B cell (primary cell): ENCODE results near the gene RPTOR. TPM values are rescaled to one million over a fixed set of nuclear protein-coding genes. Genes with fewer than 3 reads are reported as not detected.
A peak's percentile ranks its signal among the peaks of the same experiment; 100 is the strongest.

Experiments used
- ATAC-seq: fragments of 200-7000 bp; cut with Tn5 transposase; one replicate; pipeline ENCODE4 v1.10.0; 2021; ENCODE audit warnings: low read depth, mild to moderate bottlenecking, moderate number of reproducible peaks, moderate library complexity
- CTCF ChIA-PET: fragments of 350-600 bp; sonication (Branson Sonifier 250); formaldehyde crosslinking; loops from one replicate; lab custom pipeline; 2021; ENCODE audit warnings: antibody characterized with exemption, inconsistent platforms; lab: Charles Lee
- POLR2A ChIA-PET: fragments of 350-600 bp; sonication (Branson Sonifier 250); formaldehyde crosslinking; loops from one replicate; lab custom pipeline; 2021; ENCODE audit warnings: antibody characterized with exemption; lab: Charles Lee
- DNase-seq: peaks from one replicate; pipeline ENCODE4 v3.0.0; 2013
- H2AFZ ChIP-seq: 2 replicates; pipeline ENCODE4 v1.6.1; 2012; ENCODE audit warnings: mild to moderate bottlenecking, low read depth, low read length; ENCODE audit not compliant: insufficient read depth, poor library complexity, severe bottlenecking
- H3K27ac ChIP-seq, 2 donors: 1 replicate in 1 of 2; 2 replicates in 1 of 2; pipeline ENCODE4 v1.5.1; 2012 to 2013; ENCODE audit warnings: low read length in 2 of 2, mild to moderate bottlenecking in 2 of 2, moderate library complexity in 1 of 2
- H3K27me3 ChIP-seq, 4 experiments: fragments of 200-600 bp in 1 of 4; sonication (generic) in 1 of 4; replicated peaks in 1 of 4; 1 replicate in 2 of 4; 2 replicates in 2 of 4; pipeline versions ENCODE4 v1.6.1 to v1.7.0; 2013 to 2016; ENCODE audit warnings: low read length in 3 of 4, mild to moderate bottlenecking in 2 of 4, mixed read lengths in 1 of 4, moderate library complexity in 1 of 4; ENCODE audit not compliant: insufficient read depth in 4 of 4, control insufficient read depth in 3 of 4; ENCODE audit errors: control extremely low read depth in 1 of 4
- H3K36me3 ChIP-seq, 2 experiments: replicated peaks in 1 of 2; 1 replicate in 1 of 2; 2 replicates in 1 of 2; pipeline versions ENCODE4 v1.6.1 to v1.7.1; 2013; ENCODE audit warnings: low read length in 1 of 2; ENCODE audit not compliant: insufficient read depth in 2 of 2, control insufficient read depth in 1 of 2; ENCODE audit errors: control extremely low read depth in 1 of 2, extremely low read depth in 1 of 2
- H3K4me1 ChIP-seq, 2 donors: fragments of 200-600 bp in 1 of 2; sonication (generic) in 1 of 2; 1 replicate in 1 of 2; 2 replicates in 1 of 2; pipeline versions ENCODE4 v1.5.1 to v1.6.1; 2013 to 2017; ENCODE audit warnings: low read length in 2 of 2; ENCODE audit not compliant: control insufficient read depth in 2 of 2, insufficient read depth in 2 of 2
- H3K4me2 ChIP-seq: replicated peaks from 2 replicates; pipeline ENCODE3; 2012; ENCODE audit warnings: mild to moderate bottlenecking, low read depth, low read length; ENCODE audit not compliant: poor library complexity, severe bottlenecking
- H3K4me3 ChIP-seq, 5 experiments: fragments of 200-600 bp in 1 of 5; sonication (generic) in 1 of 5; 1 replicate in 3 of 5; 2 replicates in 2 of 5; pipeline versions ENCODE4 v1.5.1 to v1.7.0; 2011 to 2016; ENCODE audit warnings: low read length in 4 of 5, mild to moderate bottlenecking in 4 of 5, low read depth in 2 of 5, control low read depth in 1 of 5, moderate library complexity in 1 of 5; ENCODE audit not compliant: insufficient read depth in 1 of 5; ENCODE audit errors: control extremely low read depth in 1 of 5, extremely low read depth in 1 of 5
- H3K79me2 ChIP-seq: fragments of 200-600 bp; sonication (generic); one replicate; pipeline ENCODE4 v1.6.0; 2016; ENCODE audit warnings: low read length; ENCODE audit not compliant: control insufficient read depth, insufficient read depth
- H3K9ac ChIP-seq: fragments of 200-600 bp; sonication (generic); 2 replicates; pipeline ENCODE4 v1.6.1; 2017; ENCODE audit warnings: mild to moderate bottlenecking, low read length, moderate library complexity
- H3K9me3 ChIP-seq, 3 donors: one replicate each; pipeline versions ENCODE4 v1.6.1 to v1.7.1; 2013; ENCODE audit warnings: low read length in 2 of 3; ENCODE audit not compliant: control insufficient read depth in 2 of 3, insufficient read depth in 1 of 3; ENCODE audit errors: control extremely low read depth in 1 of 3
- H4K20me1 ChIP-seq: 2 replicates; pipeline ENCODE4 v1.6.0; 2012; ENCODE audit warnings: mild to moderate bottlenecking, low read length; ENCODE audit not compliant: insufficient read depth, control insufficient read depth, poor library complexity, severe bottlenecking
- H3K27ac Mint-ChIP-seq: one replicate; pipeline ENCODE4 v1.8.0; 2021; ENCODE audit warnings: mixed read lengths
- H3K27me3 Mint-ChIP-seq: one replicate; pipeline ENCODE4 v1.8.0; 2021; ENCODE audit warnings: mixed read lengths
- H3K4me1 Mint-ChIP-seq: one replicate; pipeline ENCODE4 v1.8.0; 2021; ENCODE audit warnings: mixed read lengths
- H3K4me3 Mint-ChIP-seq: one replicate; pipeline ENCODE4 v1.8.0; 2021; ENCODE audit warnings: mixed read lengths
- H3K9me3 Mint-ChIP-seq: one replicate; pipeline ENCODE4 v1.8.0; 2022; ENCODE audit warnings: mixed read lengths; ENCODE audit not compliant: insufficient read depth
- CTCF ChIP-seq: fragments of 200-600 bp; IDR thresholded peaks from one replicate; pipeline ENCODE4 v1.8.0; 2022; ENCODE audit warnings: antibody characterized with exemption, mild to moderate bottlenecking
- EZH2 ChIP-seq: IDR thresholded peaks from 2 replicates; pipeline ENCODE4 v1.6.1; 2012; ENCODE audit warnings: borderline replicate concordance, low read depth, mild to moderate bottlenecking, moderate library complexity, low read length; ENCODE audit not compliant: insufficient read depth, poor library complexity, severe bottlenecking
- WGBS: methylation state at CpG from one replicate; pipeline ENCODE4 v1.1.5; 2013; ENCODE audit warnings: missing lambda C conversion rate; ENCODE audit not compliant: insufficient coverage; 5-methylcytosine and 5-hydroxymethylcytosine counted together
- intact Hi-C: fragments of 100-400 bp; cut with micrococcal nuclease; formaldehyde crosslinking; loops from one replicate; pipeline ENCODE4 v1.10.0; 2022
- polyA plus RNA-seq: library from polyadenylated mRNA; depleted of rRNA; stranded (reverse); fragments of >200 nt; gene quantifications from 2 replicates; pipeline ENCODE4 v1.2.3, GENCODE V29; 2012
- total RNA-seq, 2 donors: library from RNA; stranded (reverse); fragments of 120-200 nt in 1 of 2; gene quantifications; 1 replicate in 1 of 2; 2 replicates in 1 of 2; pipeline versions ENCODE4 v1.2.3 to v1.2.4, GENCODE V29; 2013 to 2022

The RPTOR gene
- total and polyA plus RNA-seq, 2 donors (not counting 1 experiment from before 2014, with no cell fraction given), result 13.4 to 58.8 TPM

GRCh38 chr17:80825471-80826345 is 281.1 kb downstream of the RPTOR start:
- Histone ChIP-seq H3K9ac (no peak overlapping the region), H3K4me2 (no peak overlapping the region), H2AFZ (no peak overlapping the region), H3K79me2 (no peaks in the 10 kb centered on the region), H3K4me1 (peaks cover 14% of the 10 kb centered on the region in 2 donors), H3K36me3 (peaks cover 0 to 38% of the 10 kb centered on the region in 2 experiments), H3K27ac (no peak overlapping the region), H3K4me3 (no peak overlapping the region), H4K20me1 (no peaks in the 10 kb centered on the region), H3K9me3 (no peaks in the 10 kb centered on the region), H3K27me3 (no peaks in the 10 kb centered on the region)
- DNase-seq, result no peak
- POLR2A ChIA-PET, result no interaction called here
- Mint-ChIP-seq H3K9me3 (no peaks in the 10 kb centered on the region), H3K27me3 (no peaks in the 10 kb centered on the region), H3K4me1 (peaks cover 15% of the 10 kb centered on the region), H3K4me3 (no peak overlapping the region), H3K27ac (no peak overlapping the region)
- ATAC-seq, result no peak
- WGBS, result 94% methylated on average over 26 of the region's 28 CpGs
- CTCF ChIA-PET, result no interaction called here
- TF ChIP-seq CTCF (no peak), EZH2 (no peak)
- intact Hi-C loops, result no loop called here

GRCh38 chr17:80826346-80826954 is 281.8 kb downstream of the RPTOR start:
- H3K9me3 Mint-ChIP-seq, result no peaks in the 10 kb centered on the region
- no peak overlapping the region for H3K27ac ChIP-seq
- H3K4me1 ChIP-seq, result peaks cover 14% of the 10 kb centered on the region in 2 donors
- H3K27me3 Mint-ChIP-seq, result no peaks in the 10 kb centered on the region
- peak overlapping the region; percentile 12 for H3K4me3 Mint-ChIP-seq
- H3K4me1 Mint-ChIP-seq, result peaks cover 15% of the 10 kb centered on the region
- no peaks in the 10 kb centered on the region for H3K9me3 ChIP-seq
- no peaks in the 10 kb centered on the region for H3K79me2 ChIP-seq
- intact Hi-C loops, result no loop called here
- H3K27ac Mint-ChIP-seq, result peak overlapping the region; percentile 37
- WGBS, result 83% methylated on average over 23 of the region's 23 CpGs
- H2AFZ ChIP-seq, result no peak overlapping the region
- ChIA-PET POLR2A (no interaction called here), CTCF (no interaction called here)
- DNase-seq (no peak), ATAC-seq (no peak)
- H3K4me3 ChIP-seq, result no peak overlapping the region
- TF ChIP-seq CTCF, result no peak
- TF ChIP-seq EZH2, result no peak
- H3K9ac ChIP-seq, result no peak overlapping the region
- H3K4me2 ChIP-seq, result peak overlapping the region; percentile 8
- no peaks in the 10 kb centered on the region for H4K20me1 ChIP-seq
- H3K27me3 ChIP-seq, result no peaks in the 10 kb centered on the region
- H3K36me3 ChIP-seq, result peaks cover 0 to 38% of the 10 kb centered on the region in 2 experiments
